ENCODE data around the gene H1-8.
"Not testable (repeated sequence)": the region's sequence is repeated elsewhere in the genome, so short reads cannot be mapped to it uniquely, and the experiment has no call there.

- not testable (repeated sequence) for TF ChIP-seq POLR2AphosphoS5 (IDR thresholded peaks at IDR 0.05); CTCF (IDR thresholded peaks at IDR 0.05); POLR2A (IDR thresholded peaks at IDR 0.05); EP300 (IDR thresholded peaks at IDR 0.05; ENCODE audit: low read depth)
Observed at GRCh38 chr3:129515108-129515820, 27.7 kb upstream of the H1-8 start.

All from transverse colon (tissue), 4 donors.